Panc1 (cell line): ENCODE measurements around the gene CCDC9.
"Not testable (repeated sequence)": the region's sequence is repeated elsewhere in the genome, so short reads cannot be mapped to it uniquely, and the experiment has no call there.

Experiments
- CTCF ChIP-seq: fragments of 450-650 bp; IDR thresholded peaks from 2 replicates; pipeline ENCODE4 v1.5.1; 2017; ENCODE audit warnings: mild to moderate bottlenecking
- POLR2AphosphoS5 ChIP-seq: IDR thresholded peaks from 2 replicates; pipeline ENCODE4 v1.6.1; 2012; ENCODE audit warnings: mild to moderate bottlenecking, low read depth, low read length, moderate library complexity
- SIN3A ChIP-seq: IDR thresholded peaks from 2 replicates; pipeline ENCODE4 v1.6.1; 2012; ENCODE audit warnings: low read depth, mild to moderate bottlenecking, low read length, moderate library complexity, borderline replicate concordance; ENCODE audit not compliant: insufficient read depth
- TCF7L2 ChIP-seq: IDR thresholded peaks from 2 replicates; pipeline ENCODE4 v1.6.1; 2011; ENCODE audit warnings: mild to moderate bottlenecking, low read depth, low read length, inconsistent platforms

DNA sequence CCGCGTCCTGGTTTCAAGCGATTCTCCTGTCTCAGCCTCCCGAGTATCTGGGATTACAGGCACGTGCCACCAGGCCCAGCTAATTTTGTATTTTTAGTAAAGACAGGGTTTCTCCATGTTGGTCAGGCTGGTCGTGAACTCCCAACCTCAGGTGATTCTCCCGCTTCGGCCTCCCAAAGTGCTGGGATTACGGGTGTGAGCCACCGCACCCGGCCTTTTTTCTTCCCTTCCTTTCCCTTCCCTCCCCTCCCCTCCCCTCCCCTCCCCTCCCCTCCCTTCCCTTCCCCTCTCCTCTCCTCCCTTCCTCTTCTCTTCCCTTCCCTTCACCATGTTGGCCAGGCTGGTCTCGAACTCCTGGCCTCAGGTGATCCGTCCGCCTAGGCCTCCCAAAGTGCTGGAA, 44.5 kb downstream of the CCDC9 start:
- TF ChIP-seq POLR2AphosphoS5, CTCF, TCF7L2, SIN3A: not testable (repeated sequence)
